Kidney (tissue), 14 donors: ENCODE results near the gene ZNF823. TPM values are rescaled to one million over a fixed set of nuclear protein-coding genes. Genes with fewer than 3 reads are reported as not detected.
A peak's percentile ranks its signal among the peaks of the same experiment; 100 is the strongest.

ENCODE experiments used
- DNase-seq, 5 donors: peaks; one replicate each; pipeline ENCODE4 v3.0.0-alpha.2; 2013 to 2020
- FAIRE-seq: peaks from 2 replicates; lab custom pipeline; 2012; peaks lifted over from hg19 to GRCh38; lab: Jason Lieb, UNC
- H3K27ac ChIP-seq, 2 donors: one replicate each; pipeline ENCODE4 v1.7.0; 2013; ENCODE audit warnings: low read depth in 2 of 2, low read length in 2 of 2, inconsistent platforms in 1 of 2
- H3K27me3 ChIP-seq: one replicate; pipeline ENCODE4 v1.7.1; 2013; ENCODE audit warnings: low read length, inconsistent platforms; ENCODE audit not compliant: control insufficient read depth, insufficient read depth
- H3K36me3 ChIP-seq, 3 donors: one replicate each; pipeline versions ENCODE4 v1.7.0 to v1.7.1; 2013; ENCODE audit warnings: low read length in 3 of 3, control low read depth in 1 of 3, inconsistent platforms in 1 of 3; ENCODE audit not compliant: insufficient read depth in 3 of 3, control insufficient read depth in 2 of 3
- H3K4me1 ChIP-seq, 3 donors: one replicate each; pipeline versions ENCODE4 v1.7.0 to v1.7.1; 2013; ENCODE audit warnings: low read length in 3 of 3, inconsistent platforms in 1 of 3, low read depth in 1 of 3; ENCODE audit not compliant: control insufficient read depth in 2 of 3, insufficient read depth in 2 of 3
- H3K4me3 ChIP-seq, 3 donors: one replicate each; pipeline versions ENCODE4 v1.7.0 to v1.8.1; 2013; ENCODE audit warnings: low read length in 3 of 3, control low read depth in 1 of 3, inconsistent platforms in 1 of 3
- H3K9ac ChIP-seq, 3 donors: one replicate each; pipeline versions ENCODE4 v1.7.0 to v1.7.1; 2013; ENCODE audit warnings: low read length in 3 of 3, control low read depth in 1 of 3, inconsistent platforms in 1 of 3
- H3K9me3 ChIP-seq, 3 donors: one replicate each; pipeline versions ENCODE4 v1.7.0 to v1.7.1; 2013; ENCODE audit warnings: low read length in 3 of 3, control low read depth in 1 of 3, inconsistent platforms in 1 of 3; ENCODE audit not compliant: control insufficient read depth in 2 of 3, insufficient read depth in 1 of 3
- CTCF ChIP-seq: IDR thresholded peaks from 3 replicates; pipeline ENCODE4 v1.5.1; 2012; ENCODE audit warnings: mild to moderate bottlenecking, moderate library complexity, borderline replicate concordance; ENCODE audit not compliant: insufficient read depth; ENCODE audit errors: extremely low read depth
- intact Hi-C: fragments of 100-400 bp; cut with DNase I; formaldehyde crosslinking; loops from one replicate; pipeline ENCODE4 v1.11.1; 2022
- polyA plus RNA-seq: library from polyadenylated mRNA; stranded (reverse); fragments of 350-450 nt; fragmentation: Illumina TruSeq; extraction: RNeasy Lipid Tissue Mini Kit (QIAGEN cat#74804); gene quantifications from one replicate; pipeline ENCODE4 v1.2.3, GENCODE V29; 2014; ENCODE audit warnings: low read depth, low replicate concordance; ENCODE audit not compliant: insufficient read depth
- total RNA-seq: library from RNA; stranded (reverse); fragmentation: NEBNext Ultra II Directional; extraction: Animal tissue kit (Norgen Biotek cat#: 25700); gene quantifications from one replicate; pipeline ENCODE4 v1.2.1, GENCODE V29; 2021
- donor health status: control.
- donor health status: control.
- donor health status: control.
- donor health status: control.
- donor health status: control.
- donor health status: DM: yes; HTN: yes; CAD: no.
- donor health status: Normal renal cell carcinoma (clear cell type).

ZNF823 gene
- total and polyA plus RNA-seq, 2 donors from 2014 or later = 5.6 to 12.5 TPM

- no peak for FAIRE-seq
These were observed 31.2 kb upstream of the ZNF823 start for GRCh38 chr19:11769995-11770394.

GRCh38 chr19:11767633-11768133 is 28.9 kb upstream of the ZNF823 start:
- Histone ChIP-seq H3K9me3 (no peaks in the 10 kb centered on the region), H3K9ac (peak overlapping the region; percentile 48 to 80 (median 77)), H3K4me1 (peaks cover 0 to 16% (median 9%) of the 10 kb centered on the region in 3 donors), H3K27ac (peak overlapping the region; percentile 81 to 96), H3K36me3 (peaks cover 0 to 10% (median 0%) of the 10 kb centered on the region in 3 donors), H3K4me3 (peak overlapping the region; percentile 72 to 86 (median 86)), H3K27me3 (no peaks in the 10 kb centered on the region)
- FAIRE-seq (no peak), DNase-seq (peak; percentile 68 to 89 (median 80))
- no peak for TF ChIP-seq CTCF
- intact Hi-C loops = no loop called here

More at GRCh38 chr19:11769995-11770394, 31.2 kb upstream of the ZNF823 start:
- Histone ChIP-seq H3K9me3 (no peaks in the 10 kb centered on the region), H3K4me3 (no peak overlapping the region), H3K36me3 (peaks cover 0 to 10% (median 0%) of the 10 kb centered on the region in 3 donors), H3K27me3 (no peaks in the 10 kb centered on the region), H3K9ac (no peak overlapping the region), H3K27ac (no peak overlapping the region), H3K4me1 (peaks cover 0 to 16% (median 9%) of the 10 kb centered on the region in 3 donors)
- no peak for DNase-seq
- TF ChIP-seq CTCF = no peak
- intact Hi-C loops = no loop called here

- no peak for TF ChIP-seq CTCF
- FAIRE-seq (no peak), DNase-seq (peak; percentile 98 to 99 (median 98))
- peaks cover 0 to 10% (median 0%) of the 10 kb centered on the region in 3 donors for H3K36me3 ChIP-seq
- intact Hi-C loops = no loop called here
- no peaks in the 10 kb centered on the region for H3K9me3 ChIP-seq
- peak within 1 kb of the TSS; percentile 81 to 96 for H3K27ac ChIP-seq
- H3K9ac ChIP-seq = peak within 1 kb of the TSS; percentile 77 to 85 (median 80)
- peak within 1 kb of the TSS; percentile 72 to 86 (median 86) for H3K4me3 ChIP-seq
- peaks cover 0 to 16% (median 9%) of the 10 kb centered on the region in 3 donors for H3K4me1 ChIP-seq
- no peaks in the 10 kb centered on the region for H3K27me3 ChIP-seq
These were observed 28.1 kb upstream of the ZNF823 start, which contains the start of gene ZNF441 for GRCh38 chr19:11766597-11767591. TSS of gene ZNF441 (plus strand) at chr19:11767000. CDS start at chr19:11767194, 194 bp downstream.
